ENCODE measurements around the gene HK3. TPM values are rescaled to one million over a fixed set of nuclear protein-coding genes. Genes with fewer than 3 reads are reported as not detected.

HK3 gene
- total and polyA plus RNA-seq, 8 donors, result 0.54 to 97.0 (median 1.6) TPM

GRCh38 chr5:176904276-176904675 is 5.1 kb upstream of the HK3 start:
- no peak overlapping the region for H3K4me3 ChIP-seq
- no peaks in the 10 kb centered on the region for H3K27me3 ChIP-seq
- no peaks in the 10 kb centered on the region for H3K9me3 ChIP-seq
- no peak for TF ChIP-seq CTCF (IDR thresholded peaks at IDR 0.05)
- peaks cover 5 to 58% of the 10 kb centered on the region in 2 donors for H3K4me1 ChIP-seq
- no peak overlapping the region for H3K27ac ChIP-seq
- ATAC-seq (no peak), DNase-seq (no peak)
- peaks cover 6 to 58% of the 10 kb centered on the region in 2 donors for H3K36me3 ChIP-seq
- intact Hi-C loops (cut with DNase I), result no loop called here

GRCh38 chr5:176902911-176903664 is 3.9 kb upstream of the HK3 start:
- H3K27ac ChIP-seq, result peak overlapping the region in 1 of 2 donors; percentile 90
- DNase-seq (no peak), ATAC-seq (no peak)
- no peak for TF ChIP-seq CTCF (IDR thresholded peaks at IDR 0.05)
- no peaks in the 10 kb centered on the region for H3K27me3 ChIP-seq
- intact Hi-C loops (cut with DNase I), result no loop called here
- H3K36me3 ChIP-seq, result peaks cover 3 to 53% of the 10 kb centered on the region in 2 donors
- H3K4me3 ChIP-seq, result no peak overlapping the region
- peaks cover 5 to 51% of the 10 kb centered on the region in 2 donors for H3K4me1 ChIP-seq
- H3K9me3 ChIP-seq, result no peaks in the 10 kb centered on the region

- H3K36me3 ChIP-seq, result peaks cover 0 to 47% of the 10 kb centered on the region in 2 donors
- TF ChIP-seq CTCF (IDR thresholded peaks at IDR 0.05), result no peak
- H3K27ac ChIP-seq, result peak overlapping the region in 1 of 2 donors; percentile 90
- peaks cover 5 to 53% of the 10 kb centered on the region in 2 donors for H3K4me1 ChIP-seq
- no peak for ATAC-seq
- H3K9me3 ChIP-seq, result no peaks in the 10 kb centered on the region
- DNase-seq, result no peak
- no peak overlapping the region for H3K4me3 ChIP-seq
- H3K27me3 ChIP-seq, result no peaks in the 10 kb centered on the region
- intact Hi-C loops (cut with DNase I), result no loop called here
Observed at GRCh38 chr5:176902102-176902814, 3.1 kb upstream of the HK3 start.

- peak in 1 of 4 donors; percentile 30 for DNase-seq
- no peak overlapping the region for H3K4me3 ChIP-seq
- no peak for ATAC-seq
- no peaks in the 10 kb centered on the region for H3K9me3 ChIP-seq
- H3K36me3 ChIP-seq, result peaks cover 0 to 40% of the 10 kb centered on the region in 2 donors
- no peak for TF ChIP-seq CTCF (IDR thresholded peaks at IDR 0.05)
- peak overlapping the region in 1 of 2 donors; percentile 90 for H3K27ac ChIP-seq
- intact Hi-C loops (cut with DNase I), result no loop called here
- H3K4me1 ChIP-seq, result peaks cover 5 to 61% of the 10 kb centered on the region in 2 donors
- H3K27me3 ChIP-seq, result no peaks in the 10 kb centered on the region
Observed at GRCh38 chr5:176901260-176902101, 2.3 kb upstream of the HK3 start.

All from left lung (tissue), 10 donors.